Activated CD8-positive, alpha-beta memory T cell treated with anti-CD3 and anti-CD28 coated beads for 24 hours (primary cell): Measurements from ENCODE around the gene CHRFAM7A.
"Not testable (repeated sequence)": the region's sequence is repeated elsewhere in the genome, so short reads cannot be mapped to it uniquely, and the experiment has no call there.

ENCODE experiments used
- DNase-seq: peaks from one replicate; pipeline ENCODE4 v3.0.0-alpha.2; 2020

The CHRFAM7A gene

DNA sequence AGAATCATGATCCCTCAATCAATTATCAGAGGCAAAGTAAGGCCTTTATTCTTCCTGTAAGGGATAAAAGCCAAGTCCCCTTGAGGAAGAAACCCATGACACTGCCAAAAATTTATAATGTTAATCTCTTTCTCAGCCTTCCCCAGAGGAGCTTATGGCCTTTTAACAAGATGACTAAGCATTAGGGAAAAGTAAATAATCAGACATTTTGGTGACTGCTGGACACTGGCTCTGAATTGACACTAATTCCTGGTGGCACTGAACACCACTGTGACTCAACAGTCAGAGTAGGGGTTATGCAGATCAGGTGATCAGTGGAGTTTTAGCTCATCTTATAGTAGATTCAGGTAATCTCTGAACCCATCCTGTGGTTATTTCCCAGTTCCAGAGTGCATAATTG lies 82.8 kb downstream of the CHRFAM7A start:
- DNase-seq, result not testable (repeated sequence)
